HepG2 (cell line): ENCODE data around the gene SMPD2. TPM values are rescaled to one million over a fixed set of nuclear protein-coding genes. Genes with fewer than 3 reads are reported as not detected.

Experiments used
- ATAC-seq: fragments of 200-7000 bp; cut with Tn5 transposase; 3 replicates; pipeline ENCODE4 v1.9.1; 2020; ENCODE audit warnings: mild to moderate bottlenecking, moderate library complexity
- BruUV-seq: library from RNA; stranded (reverse); fragments of 400-500 nt; replicated peaks from 2 replicates; lab custom pipeline; 2021; lab: Mats Ljungman, UMichigan
- CTCF ChIA-PET: fragments of 300-600 bp; formaldehyde crosslinking; extraction: SDS; loops from one replicate; lab custom pipeline; 2021; ENCODE audit warnings: low total read pairs, inconsistent platforms, low intra/inter-chr PET ratio; lab: Yijun Ruan, JAX
- POLR2A ChIA-PET: fragments of 350-600 bp; sonication (Branson Sonifier 250); formaldehyde crosslinking; loops from one replicate; lab custom pipeline; 2020; ENCODE audit warnings: antibody characterized with exemption, inconsistent platforms; lab: Yijun Ruan, JAX
- DNase-seq: peaks from one replicate; pipeline ENCODE4 v3.0.0-alpha.2; 2015; ENCODE audit warnings: low spot score
- FAIRE-seq: peaks from 3 replicates; lab custom pipeline; 2011; peaks lifted over from hg19 to GRCh38; lab: Jason Lieb, UNC
- H2AFZ ChIP-seq: one replicate; pipeline ENCODE4 v1.6.1; 2011; ENCODE audit warnings: low read length, inconsistent platforms
- H3K27ac ChIP-seq: fragments of 300-600 bp; 3 replicates; pipeline ENCODE4 v1.8.0; 2011; ENCODE audit warnings: mixed run types, mild to moderate bottlenecking, mixed read lengths, low read length, inconsistent platforms; ENCODE audit not compliant: insufficient read depth; ENCODE audit errors: extremely low read length
- H3K27me3 ChIP-seq, 2 experiments: fragments of 200-600 bp in 1 of 2; 2 replicates in 1 of 2; 3 replicates in 1 of 2; pipeline versions ENCODE4 v1.6.0 to v1.8.0; 2011; ENCODE audit warnings: low read length in 2 of 2, mild to moderate bottlenecking in 2 of 2, moderate library complexity in 2 of 2, inconsistent platforms in 1 of 2; ENCODE audit not compliant: insufficient read depth in 2 of 2, control insufficient read depth in 1 of 2
- H3K36me3 ChIP-seq, 2 experiments: fragments of 200-600 bp in 1 of 2; replicated peaks in 1 of 2; 2 replicates in 1 of 2; 3 replicates in 1 of 2; pipeline versions ENCODE4 v1.5.1 to v1.8.0; 2011; ENCODE audit warnings: low read length in 2 of 2, inconsistent platforms in 1 of 2; ENCODE audit not compliant: insufficient read depth in 2 of 2, control insufficient read depth in 1 of 2
- H3K4me1 ChIP-seq: 2 replicates; pipeline ENCODE4 v1.5.1; 2012; ENCODE audit warnings: low read length, inconsistent platforms; ENCODE audit not compliant: insufficient read depth
- H3K4me2 ChIP-seq: 2 replicates; pipeline ENCODE4 v1.6.0; 2011; ENCODE audit warnings: low read depth, low read length, inconsistent platforms
- H3K4me3 ChIP-seq, 3 experiments: fragments of 200-600 bp in 1 of 3; sonication (generic), shearing (Covaris generic) in 1 of 3; replicated peaks in 1 of 3; 2 replicates each; pipeline ENCODE4 v1.5.1; 2011 to 2016; ENCODE audit warnings: low read length in 3 of 3, inconsistent platforms in 2 of 3, low read depth in 2 of 3, mild to moderate bottlenecking in 2 of 3, control low read depth in 1 of 3, mixed read lengths in 1 of 3; ENCODE audit not compliant: insufficient read depth in 1 of 3
- H3K79me2 ChIP-seq: one replicate; pipeline ENCODE4 v1.6.1; 2011; ENCODE audit warnings: low read length, inconsistent platforms; ENCODE audit not compliant: insufficient read depth
- H3K9ac ChIP-seq: 2 replicates; pipeline ENCODE4 v1.6.0; 2011; ENCODE audit warnings: mild to moderate bottlenecking, low read depth, low read length, inconsistent platforms; ENCODE audit not compliant: insufficient read depth
- H3K9me3 ChIP-seq: 2 replicates; pipeline ENCODE4 v1.5.1; 2012; ENCODE audit warnings: mild to moderate bottlenecking, low read length
- H4K20me1 ChIP-seq: 2 replicates; pipeline ENCODE4 v1.6.0; 2011; ENCODE audit warnings: inconsistent platforms, mild to moderate bottlenecking, low read length, moderate library complexity; ENCODE audit not compliant: insufficient read depth
- CENPX ChIP-seq: sonication (generic); formaldehyde crosslinking; IDR thresholded peaks from 2 replicates; pipeline ENCODE4 v1.9.0; 2021; ENCODE audit warnings: mild to moderate bottlenecking, missing genetic modification reagents, moderate library complexity
- CSRNP2 ChIP-seq: sonication (generic); formaldehyde crosslinking; conservative IDR thresholded peaks from 2 replicates; pipeline ENCODE4 v1.8.0; 2022; ENCODE audit warnings: low read depth, missing genetic modification reagents
- HCFC1 ChIP-seq: fragments of 150-350 bp; IDR thresholded peaks from 2 replicates; pipeline ENCODE4 v1.6.1; 2014; ENCODE audit warnings: low read depth, low read length
- IRF9 ChIP-seq: sonication (generic); formaldehyde crosslinking; IDR thresholded peaks from 2 replicates; pipeline ENCODE4 v1.8.0; 2022; ENCODE audit warnings: missing genetic modification reagents, mild to moderate bottlenecking, borderline replicate concordance
- MAFG ChIP-seq: sonication (generic); formaldehyde crosslinking; IDR thresholded peaks from 2 replicates; pipeline ENCODE4 v1.5.1; 2020; ENCODE audit warnings: mild to moderate bottlenecking, missing genetic modification reagents
- NFE2 ChIP-seq: sonication (generic); formaldehyde crosslinking; IDR thresholded peaks from 2 replicates; pipeline ENCODE4 v1.4.0; 2020; ENCODE audit warnings: missing genetic modification reagents
- RXRA ChIP-seq: sonication (generic); formaldehyde crosslinking; IDR thresholded peaks from 2 replicates; pipeline ENCODE4 v1.5.1; 2020; ENCODE audit warnings: missing genetic modification reagents
- SIX1 ChIP-seq: sonication (generic); formaldehyde crosslinking; IDR thresholded peaks from 2 replicates; pipeline ENCODE4 v1.4.0; 2020; ENCODE audit warnings: missing genetic modification reagents, borderline replicate concordance
- TFAP4 ChIP-seq: sonication (generic); IDR thresholded peaks from 2 replicates; pipeline ENCODE4 v1.6.1; 2016; ENCODE audit warnings: low read depth, borderline replicate concordance
- ZBTB25 ChIP-seq: IDR thresholded peaks from 2 replicates; pipeline ENCODE4 v1.6.1; 2018; ENCODE audit warnings: missing genetic modification reagents
- ZBTB43 ChIP-seq: sonication (generic); formaldehyde crosslinking; conservative IDR thresholded peaks from 2 replicates; pipeline ENCODE4 v1.4.0; 2020; ENCODE audit warnings: missing genetic modification reagents
- ZNF414 ChIP-seq: sonication (generic); formaldehyde crosslinking; IDR thresholded peaks from 2 replicates; pipeline ENCODE4 v1.5.0; 2020; ENCODE audit warnings: missing genetic modification reagents
- ZNF550 ChIP-seq: sonication (generic); formaldehyde crosslinking; IDR thresholded peaks from 2 replicates; pipeline ENCODE4 v1.4.0; 2020; ENCODE audit warnings: mild to moderate bottlenecking, missing genetic modification reagents, borderline replicate concordance
- ZNF598 ChIP-seq: sonication (generic); formaldehyde crosslinking; IDR thresholded peaks from 2 replicates; pipeline ENCODE4 v1.5.1; 2020; ENCODE audit warnings: mild to moderate bottlenecking, missing genetic modification reagents, borderline replicate concordance
- ZUFSP ChIP-seq: sonication (generic); formaldehyde crosslinking; IDR thresholded peaks from 2 replicates; pipeline ENCODE4 v1.9.0; 2021; ENCODE audit warnings: missing genetic modification reagents, mild to moderate bottlenecking, borderline replicate concordance
- WGBS: methylation state at CpG from one replicate; pipeline ENCODE4 v1.1.6; 2017; ENCODE audit warnings: low lambda C conversion rate; 5-methylcytosine and 5-hydroxymethylcytosine counted together
- in situ Hi-C: cut with HindIII; loops from 2 replicates; pipeline ENCODE4 v1.10.0; 2017; ENCODE audit warnings: low pct_unique_long_range_greater_than_20kb; ENCODE audit not compliant: extremely low pct_ligation_motif_present
- intact Hi-C: fragments of 100-400 bp; cut with micrococcal nuclease; formaldehyde crosslinking; loops from one replicate; pipeline ENCODE4 v1.10.0; 2022; ENCODE audit not compliant: unreplicated experiment
- polyA plus RNA-seq, 8 experiments: library from polyadenylated mRNA; depleted of rRNA in 3 of 8; stranded (reverse) in 7 of 8; unstranded in 1 of 8; fragments of >200 nt; fragmentation: Illumina TruSeq in 4 of 8; extraction: Trizol in 4 of 8; gene quantifications; 2 replicates each; pipeline versions ENCODE4 v1.2.1 to v1.2.3, GENCODE V29; 2011 to 2016; ENCODE audit warnings: low read depth in 4 of 8, missing spikeins in 1 of 8, mixed read lengths in 1 of 8; ENCODE audit not compliant: insufficient read depth in 1 of 8
- total RNA-seq, 5 experiments: library from RNA; depleted of rRNA; stranded (reverse); fragments of >200 nt; fragmentation: Illumina TruSeq; extraction: Trizol; gene quantifications; 2 replicates each; pipeline ENCODE4 v1.2.3, GENCODE V29; 2016; ENCODE audit warnings: low read depth in 1 of 5

Gene SMPD2
- total and polyA plus RNA-seq, 2 of the 13 experiments (the other 11 are each of a cell fraction or from before 2014, with no cell fraction given): 5.9 to 10.6 TPM

- Histone ChIP-seq H3K27ac (no peak overlapping the region), H3K79me2 (no peaks in the 10 kb centered on the region), H3K36me3 (peaks cover 0 to under 1% of the 10 kb centered on the region in 2 experiments; a peak in 2 of 5 replicates), H3K9me3 (no peaks in the 10 kb centered on the region), H3K9ac (no peak overlapping the region), H2AFZ (no peak overlapping the region), H3K4me2 (no peak overlapping the region), H3K4me3 (no peak overlapping the region), H3K27me3 (no peaks in the 10 kb centered on the region), H3K4me1 (no peaks in the 10 kb centered on the region), H4K20me1 (no peaks in the 10 kb centered on the region)
- POLR2A ChIA-PET: interaction anchor here (1.3 kb wide), 1 partner anchor 64 kb away, joined by 4 read pairs; no protein-coding TSS in a partner anchor
- TF ChIP-seq ZBTB43 (CRISPR knock-in tag): no peak
- TF ChIP-seq ZNF414 (CRISPR knock-in tag): no peak
- no peak for TF ChIP-seq NFE2
- no peak for TF ChIP-seq CSRNP2 (CRISPR knock-in tag)
- no peak for TF ChIP-seq TFAP4
- TF ChIP-seq ZNF550 (CRISPR knock-in tag): no peak
- no peak for TF ChIP-seq MAFG (CRISPR knock-in tag)
- TF ChIP-seq RXRA (CRISPR knock-in tag): no peak
- no peak for TF ChIP-seq ZBTB25
- no peak for TF ChIP-seq CENPX (CRISPR knock-in tag)
- no peak for TF ChIP-seq ZNF598 (CRISPR knock-in tag)
- TF ChIP-seq SIX1 (CRISPR knock-in tag): no peak
- no peak for TF ChIP-seq IRF9 (CRISPR knock-in tag)
- TF ChIP-seq HCFC1: no peak
- TF ChIP-seq ZUFSP (CRISPR knock-in tag): no peak
- FAIRE-seq (no peak), ATAC-seq (no peak; the same call in 2 of the 3 replicates), DNase-seq (no peak)
- in situ Hi-C loops: no loop called here
- CTCF ChIA-PET: no interaction called here
- no TSS peak for BruUV-seq
- intact Hi-C loops: no loop called here
- WGBS: no CpG with 5 or more reads among the region's 7 CpGs
Observed at GRCh38 chr6:109448615-109449014, 8.1 kb downstream of the SMPD2 start.
